HCT116 (cell line): ENCODE data around the gene VIPR1. TPM values are rescaled to one million over a fixed set of nuclear protein-coding genes. Genes with fewer than 3 reads are reported as not detected.

Experiments used
- ATAC-seq: fragments of 200-7000 bp; cut with Tn5 transposase; 2 replicates; pipeline ENCODE4 v1.9.1; 2020; ENCODE audit warnings: mild to moderate bottlenecking, moderate library complexity
- BruUV-seq: library from RNA; stranded (reverse); fragments of 400-500 nt; replicated peaks from 2 replicates; lab custom pipeline; 2021; lab: Mats Ljungman, UMichigan
- CTCF ChIA-PET: fragments of 300-600 bp; sonication (Branson Sonifier 250); formaldehyde crosslinking; loops from one replicate; lab custom pipeline; 2021; ENCODE audit warnings: antibody characterized with exemption; lab: Charles Lee
- POLR2A ChIA-PET: fragments of 300-600, 350-600 bp; sonication (Branson Sonifier 250); formaldehyde crosslinking; loops from one replicate; lab custom pipeline; 2021; ENCODE audit warnings: antibody characterized with exemption; lab: Charles Lee
- RAD21 ChIA-PET, 2 experiments: fragments of 300-600 bp; sonication (Branson Sonifier 250); formaldehyde crosslinking; loops; one replicate each; lab custom pipeline; 2023; ENCODE audit warnings: low total read pairs in 2 of 2; ENCODE audit not compliant: uncharacterized antibody in 2 of 2, unreplicated experiment in 2 of 2, low non-redundant PET in 1 of 2; lab: Charles Lee
- DNase-seq: peaks from one replicate; pipeline ENCODE4 v3.0.0-alpha.2; 2010; ENCODE audit warnings: low read depth, low spot score
- H2AFZ ChIP-seq: fragments of 200-600 bp; shearing (Covaris generic), sonication (generic); 2 replicates; pipeline ENCODE4 v1.6.1; 2017; ENCODE audit warnings: low read depth, mixed run types, mixed read lengths, antibody characterized with exemption, low read length; ENCODE audit not compliant: poor library complexity, severe bottlenecking
- H3K27ac ChIP-seq: 2 replicates; pipeline ENCODE4 v1.5.1; 2012; ENCODE audit warnings: low read depth, low read length
- H3K27me3 ChIP-seq: fragments of 200-600 bp; sonication (generic); 2 replicates; pipeline ENCODE4 v1.6.1; 2016; ENCODE audit warnings: mixed run types, low read length, mixed read lengths; ENCODE audit not compliant: insufficient read depth
- H3K36me3 ChIP-seq, 2 experiments: fragments of 200-500 bp in 1 of 2; fragments of 200-600 bp in 1 of 2; sonication (Bioruptor generic) in 1 of 2; sonication (generic) in 1 of 2; 2 replicates each; pipeline versions ENCODE4 v1.5.1 to v1.6.1; 2014 to 2016; ENCODE audit warnings: low read length in 2 of 2, inconsistent platforms in 1 of 2, mixed read lengths in 1 of 2, mixed run types in 1 of 2; ENCODE audit not compliant: insufficient read depth in 2 of 2, control insufficient read depth in 1 of 2
- H3K4me1 ChIP-seq, 2 experiments: fragments of 200-600 bp in 1 of 2; sonication (generic) in 1 of 2; 2 replicates each; pipeline versions ENCODE4 v1.5.1 to v1.6.1; 2012 to 2017; ENCODE audit warnings: low read length in 2 of 2, inconsistent platforms in 1 of 2, mild to moderate bottlenecking in 1 of 2, mixed read lengths in 1 of 2, mixed run types in 1 of 2, moderate library complexity in 1 of 2; ENCODE audit not compliant: insufficient read depth in 2 of 2, control insufficient read depth in 1 of 2
- H3K4me2 ChIP-seq: fragments of 200-600 bp; sonication (generic); 2 replicates; pipeline ENCODE4 v1.6.1; 2017; ENCODE audit warnings: mixed run types, low read length, mixed read lengths
- H3K4me3 ChIP-seq, 2 experiments: fragments of 200-600 bp in 1 of 2; sonication (generic) in 1 of 2; replicated peaks in 1 of 2; 2 replicates each; pipeline ENCODE4 v1.5.1; 2011 to 2016; ENCODE audit warnings: low read length in 2 of 2, control low read depth in 1 of 2, low read depth in 1 of 2, mild to moderate bottlenecking in 1 of 2, mixed read lengths in 1 of 2, mixed run types in 1 of 2
- H3K79me2 ChIP-seq: fragments of 200-600 bp; sonication (generic); 2 replicates; pipeline ENCODE4 v1.6.1; 2017; ENCODE audit warnings: mild to moderate bottlenecking, mixed run types, low read length, moderate library complexity, mixed read lengths; ENCODE audit not compliant: insufficient read depth
- H3K9ac ChIP-seq: fragments of 200-600 bp; sonication (generic); 2 replicates; pipeline ENCODE4 v1.6.1; 2016; ENCODE audit warnings: low read length, mixed read lengths
- H3K9me2 ChIP-seq: fragments of 200-600 bp; sonication (generic), shearing (Covaris generic); 2 replicates; pipeline ENCODE4 v1.6.1; 2017; ENCODE audit warnings: mixed run types, mild to moderate bottlenecking, moderate library complexity; ENCODE audit not compliant: insufficient read depth
- H3K9me3 ChIP-seq, 2 experiments: fragments of 200-500 bp in 1 of 2; fragments of 200-600 bp in 1 of 2; sonication (Bioruptor generic) in 1 of 2; sonication (generic) in 1 of 2; 2 replicates each; pipeline ENCODE4 v1.6.1; 2014 to 2017; ENCODE audit warnings: low read length in 2 of 2, mixed read lengths in 2 of 2, inconsistent platforms in 1 of 2, low read depth in 1 of 2, mild to moderate bottlenecking in 1 of 2, mixed run types in 1 of 2, moderate library complexity in 1 of 2; ENCODE audit not compliant: control insufficient read depth in 1 of 2, insufficient read depth in 1 of 2
- H4K20me1 ChIP-seq: fragments of 200-600 bp; sonication (generic), shearing (Covaris generic); 2 replicates; pipeline ENCODE4 v1.6.1; 2017; ENCODE audit warnings: mixed run types, mild to moderate bottlenecking, moderate library complexity; ENCODE audit not compliant: insufficient read depth
- ATF3 ChIP-seq: IDR thresholded peaks from 2 replicates; pipeline ENCODE4 v1.6.1; 2012
- CBX3 ChIP-seq: IDR thresholded peaks from 2 replicates; pipeline ENCODE4 v1.6.1; 2012; ENCODE audit warnings: low read depth
- CEBPB ChIP-seq: IDR thresholded peaks from 2 replicates; pipeline ENCODE4 v1.6.1; 2012; ENCODE audit warnings: low read depth
- EGR1 ChIP-seq: IDR thresholded peaks from 2 replicates; pipeline ENCODE4 v1.6.1; 2012; ENCODE audit warnings: low read depth
- ELF1 ChIP-seq: IDR thresholded peaks from 2 replicates; pipeline ENCODE4 v1.6.1; 2012; ENCODE audit warnings: low read depth, borderline replicate concordance
- EZH2 ChIP-seq: fragments of 200-600 bp; sonication (generic); IDR thresholded peaks from 2 replicates; pipeline ENCODE4 v1.6.1; 2017; ENCODE audit warnings: antibody characterized with exemption, mixed run types
- EZH2phosphoT487 ChIP-seq: fragments of 200-600 bp; IDR thresholded peaks from 2 replicates; pipeline ENCODE4 v1.6.1; 2018; ENCODE audit warnings: antibody characterized with exemption, borderline replicate concordance
- JUND ChIP-seq: IDR thresholded peaks from 2 replicates; pipeline ENCODE4 v1.6.1; 2012
- MAX ChIP-seq: IDR thresholded peaks from 2 replicates; pipeline ENCODE4 v1.6.1; 2012
- POLR2A ChIP-seq: IDR thresholded peaks from 2 replicates; pipeline ENCODE4 v1.7.0; 2011; ENCODE audit warnings: borderline replicate concordance; ENCODE audit not compliant: insufficient read depth, insufficient read length; ENCODE audit errors: extremely low read depth
- RAD21 ChIP-seq: IDR thresholded peaks from 2 replicates; pipeline ENCODE4 v1.6.1; 2012; ENCODE audit warnings: low read depth, mild to moderate bottlenecking
- SIN3A ChIP-seq: IDR thresholded peaks from 2 replicates; pipeline ENCODE4 v1.6.1; 2012; ENCODE audit warnings: low read depth
- SP1 ChIP-seq: IDR thresholded peaks from 2 replicates; pipeline ENCODE4 v1.6.1; 2012; ENCODE audit warnings: low read depth
- TCF7L2 ChIP-seq: IDR thresholded peaks from 2 replicates; pipeline ENCODE4 v1.7.0; 2011; ENCODE audit warnings: borderline replicate concordance, inconsistent platforms; ENCODE audit not compliant: insufficient read depth, insufficient read length; ENCODE audit errors: extremely low read depth
- YY1 ChIP-seq: IDR thresholded peaks from 2 replicates; pipeline ENCODE4 v1.6.1; 2011; ENCODE audit warnings: low read length, low read depth, moderate library complexity, mild to moderate bottlenecking; ENCODE audit not compliant: insufficient replicate concordance; ENCODE audit errors: extremely low read depth
- ZFX ChIP-seq: fragments of 450-650 bp; IDR thresholded peaks from 2 replicates; pipeline ENCODE4 v1.6.1; 2017
- intact Hi-C: fragments of 100-400 bp; cut with micrococcal nuclease; formaldehyde crosslinking; loops from 2 replicates; pipeline ENCODE4 v1.10.0; 2022
- total RNA-seq: library from RNA; stranded (reverse); gene quantifications from one replicate; pipeline ENCODE4 v1.2.1, GENCODE V29; 2021; ENCODE audit not compliant: unreplicated experiment
- TF ChIP-seq, protein P1 (sequence below), 3 experiments: fragments of 200-600 bp in 1 of 3; sonication (generic) in 1 of 3; IDR thresholded peaks in 2 of 3; conservative IDR thresholded peaks in 1 of 3; 2 replicates each; pipeline ENCODE4 v1.5.1; 2012 to 2017; ENCODE audit warnings: low read depth in 2 of 3, low read length in 2 of 3, antibody characterized with exemption in 1 of 3, borderline replicate concordance in 1 of 3, control low read depth in 1 of 3, mild to moderate bottlenecking in 1 of 3, mixed read lengths in 1 of 3, mixed run types in 1 of 3, moderate library complexity in 1 of 3; ENCODE audit not compliant: insufficient read depth in 1 of 3
- TF ChIP-seq, protein P2 (sequence below): IDR thresholded peaks from 2 replicates; pipeline ENCODE4 v1.6.1; 2011; ENCODE audit warnings: mild to moderate bottlenecking, low read length, moderate library complexity; ENCODE audit not compliant: insufficient replicate concordance; ENCODE audit errors: extremely low read depth

Gene VIPR1
- total RNA-seq, 1 experiment from 2014 or later = 9.6 TPM

DNA sequence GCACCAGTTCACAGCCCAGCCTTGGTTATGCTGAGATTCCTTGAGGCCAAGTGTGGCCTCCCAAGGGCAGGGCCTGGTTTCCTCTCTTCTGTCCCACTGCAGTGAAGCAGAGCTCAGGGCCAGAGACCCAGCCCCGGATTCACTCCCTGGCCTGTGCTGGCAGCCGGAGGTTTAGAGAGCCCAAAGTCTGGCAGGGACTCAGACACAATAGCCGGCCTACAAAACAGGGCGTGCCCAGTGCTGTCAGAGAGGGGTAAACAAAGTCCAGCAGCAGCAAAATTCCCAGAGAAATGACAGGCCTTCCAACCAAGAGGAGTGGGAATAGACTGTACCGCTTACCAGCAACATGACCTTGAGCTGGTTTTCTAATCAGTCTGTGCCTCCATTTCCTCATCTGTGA lies 14.0 kb downstream of the VIPR1 start:
- H3K79me2 ChIP-seq = no peaks in the 10 kb centered on the region
- RAD21 ChIA-PET = no interaction called here
- H3K4me1 ChIP-seq = no peaks in the 10 kb centered on the region
- CTCF ChIA-PET = no interaction called here
- POLR2A ChIA-PET = no interaction called here
- no peak overlapping the region for H2AFZ ChIP-seq
- no peak for ATAC-seq
- no peaks in the 10 kb centered on the region for H4K20me1 ChIP-seq
- H3K4me3 ChIP-seq = no peak overlapping the region
- H3K4me2 ChIP-seq = no peak overlapping the region
- H3K36me3 ChIP-seq = no peaks in the 10 kb centered on the region
- no peaks in the 10 kb centered on the region for H3K9me3 ChIP-seq
- no peak for TF ChIP-seq ATF3
- no peak for TF ChIP-seq ELF1
- no peak for TF ChIP-seq POLR2A
- TF ChIP-seq MAX = no peak
- no peak for TF ChIP-seq EZH2
- no peak for TF ChIP-seq JUND
- no peak for TF ChIP-seq YY1
- no peak for TF ChIP-seq EGR1
- TF ChIP-seq, protein P1, sequence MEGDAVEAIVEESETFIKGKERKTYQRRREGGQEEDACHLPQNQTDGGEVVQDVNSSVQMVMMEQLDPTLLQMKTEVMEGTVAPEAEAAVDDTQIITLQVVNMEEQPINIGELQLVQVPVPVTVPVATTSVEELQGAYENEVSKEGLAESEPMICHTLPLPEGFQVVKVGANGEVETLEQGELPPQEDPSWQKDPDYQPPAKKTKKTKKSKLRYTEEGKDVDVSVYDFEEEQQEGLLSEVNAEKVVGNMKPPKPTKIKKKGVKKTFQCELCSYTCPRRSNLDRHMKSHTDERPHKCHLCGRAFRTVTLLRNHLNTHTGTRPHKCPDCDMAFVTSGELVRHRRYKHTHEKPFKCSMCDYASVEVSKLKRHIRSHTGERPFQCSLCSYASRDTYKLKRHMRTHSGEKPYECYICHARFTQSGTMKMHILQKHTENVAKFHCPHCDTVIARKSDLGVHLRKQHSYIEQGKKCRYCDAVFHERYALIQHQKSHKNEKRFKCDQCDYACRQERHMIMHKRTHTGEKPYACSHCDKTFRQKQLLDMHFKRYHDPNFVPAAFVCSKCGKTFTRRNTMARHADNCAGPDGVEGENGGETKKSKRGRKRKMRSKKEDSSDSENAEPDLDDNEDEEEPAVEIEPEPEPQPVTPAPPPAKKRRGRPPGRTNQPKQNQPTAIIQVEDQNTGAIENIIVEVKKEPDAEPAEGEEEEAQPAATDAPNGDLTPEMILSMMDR (IDR thresholded peaks at IDR 0.05 in 2 of 3, conservative IDR thresholded peaks at IDR 0.05 in 1 of 3; ENCODE audit: borderline replicate concordance in 1 of 3, insufficient read depth in 1 of 3, low read depth in 2 of 3, low read length in 2 of 3) = no peak
- TF ChIP-seq RAD21 = no peak
- no peak for TF ChIP-seq SIN3A
- no peak for TF ChIP-seq ZFX
- TF ChIP-seq SP1 = no peak
- no peak for TF ChIP-seq CEBPB
- no peak for TF ChIP-seq TCF7L2
- TF ChIP-seq CBX3 = no peak
- no peak for TF ChIP-seq EZH2phosphoT487
- TF ChIP-seq, protein P2, sequence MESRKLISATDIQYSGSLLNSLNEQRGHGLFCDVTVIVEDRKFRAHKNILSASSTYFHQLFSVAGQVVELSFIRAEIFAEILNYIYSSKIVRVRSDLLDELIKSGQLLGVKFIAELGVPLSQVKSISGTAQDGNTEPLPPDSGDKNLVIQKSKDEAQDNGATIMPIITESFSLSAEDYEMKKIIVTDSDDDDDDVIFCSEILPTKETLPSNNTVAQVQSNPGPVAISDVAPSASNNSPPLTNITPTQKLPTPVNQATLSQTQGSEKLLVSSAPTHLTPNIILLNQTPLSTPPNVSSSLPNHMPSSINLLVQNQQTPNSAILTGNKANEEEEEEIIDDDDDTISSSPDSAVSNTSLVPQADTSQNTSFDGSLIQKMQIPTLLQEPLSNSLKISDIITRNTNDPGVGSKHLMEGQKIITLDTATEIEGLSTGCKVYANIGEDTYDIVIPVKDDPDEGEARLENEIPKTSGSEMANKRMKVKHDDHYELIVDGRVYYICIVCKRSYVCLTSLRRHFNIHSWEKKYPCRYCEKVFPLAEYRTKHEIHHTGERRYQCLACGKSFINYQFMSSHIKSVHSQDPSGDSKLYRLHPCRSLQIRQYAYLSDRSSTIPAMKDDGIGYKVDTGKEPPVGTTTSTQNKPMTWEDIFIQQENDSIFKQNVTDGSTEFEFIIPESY = no peak
- DNase-seq = no peak
- H3K27ac ChIP-seq = no peak overlapping the region
- no peaks in the 10 kb centered on the region for H3K27me3 ChIP-seq
- intact Hi-C loops = no loop called here
- BruUV-seq = no TSS peak
- H3K9ac ChIP-seq = no peak overlapping the region
- H3K9me2 ChIP-seq = no peaks in the 10 kb centered on the region
